Measurements from ENCODE around the gene VPS4A. TPM values are rescaled to one million over a fixed set of nuclear protein-coding genes. Genes with fewer than 3 reads are reported as not detected.
"Not testable (repeated sequence)": the region's sequence is repeated elsewhere in the genome, so short reads cannot be mapped to it uniquely, and the experiment has no call there.

Gene VPS4A
- total RNA-seq, result 36.3 TPM
- long read RNA-seq, full-length matches to known transcripts, result 351 of 433 reads
- long read RNA-seq, partial matches to known transcripts, result 25 of 433 reads
- long read RNA-seq, other reads (novel, unspliced or antisense), result 57 of 433 reads

DNA sequence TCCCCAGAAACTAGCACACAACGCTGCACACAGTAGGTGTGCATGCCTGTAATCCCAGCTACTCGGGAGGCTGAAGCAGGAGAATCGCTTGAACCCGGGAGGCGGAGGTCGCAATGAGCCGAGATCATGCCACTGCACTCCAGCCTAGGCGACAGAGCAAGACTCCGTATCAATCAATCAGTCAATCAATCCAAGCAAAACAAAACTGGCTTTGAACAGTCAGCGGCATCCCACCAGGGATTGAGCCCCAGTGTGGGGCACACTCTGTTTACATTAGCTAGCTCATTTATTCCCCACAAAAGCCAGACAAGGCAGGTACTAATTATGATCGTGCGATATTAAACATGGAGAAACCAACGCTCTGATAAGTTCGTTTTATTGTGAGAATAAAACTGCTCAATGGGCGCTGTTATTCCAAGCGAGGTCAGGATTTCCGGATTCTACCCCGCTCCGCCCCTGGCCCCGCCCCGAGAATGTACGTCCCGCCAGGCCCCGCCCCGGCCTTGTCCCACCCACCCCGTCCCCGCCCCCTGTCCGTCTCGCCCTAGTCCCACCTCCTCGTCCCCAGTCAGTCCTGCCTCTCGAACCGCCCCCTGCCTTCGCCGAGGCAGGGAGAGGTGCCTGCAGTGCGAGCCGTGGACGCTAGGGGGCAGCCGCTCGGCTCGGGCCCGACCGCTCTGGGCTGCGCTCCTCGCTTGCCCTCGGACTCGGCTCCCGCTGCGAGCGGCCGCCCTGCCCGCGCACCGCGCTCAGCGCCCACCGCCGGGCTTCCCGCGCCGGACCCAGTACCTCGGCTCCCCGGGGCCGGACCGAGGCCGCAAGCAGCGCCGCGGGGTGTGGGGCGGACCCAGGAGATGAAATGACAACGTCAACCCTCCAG lies at the start of gene VPS4A:
TSS of gene VPS4A (plus strand) at position 698 of the 880 bp plus-strand sequence. CDS start at position 860, 162 bp downstream.
- peak; percentile 99 for DNase-seq (ENCODE audit: low spot score)

DNA sequence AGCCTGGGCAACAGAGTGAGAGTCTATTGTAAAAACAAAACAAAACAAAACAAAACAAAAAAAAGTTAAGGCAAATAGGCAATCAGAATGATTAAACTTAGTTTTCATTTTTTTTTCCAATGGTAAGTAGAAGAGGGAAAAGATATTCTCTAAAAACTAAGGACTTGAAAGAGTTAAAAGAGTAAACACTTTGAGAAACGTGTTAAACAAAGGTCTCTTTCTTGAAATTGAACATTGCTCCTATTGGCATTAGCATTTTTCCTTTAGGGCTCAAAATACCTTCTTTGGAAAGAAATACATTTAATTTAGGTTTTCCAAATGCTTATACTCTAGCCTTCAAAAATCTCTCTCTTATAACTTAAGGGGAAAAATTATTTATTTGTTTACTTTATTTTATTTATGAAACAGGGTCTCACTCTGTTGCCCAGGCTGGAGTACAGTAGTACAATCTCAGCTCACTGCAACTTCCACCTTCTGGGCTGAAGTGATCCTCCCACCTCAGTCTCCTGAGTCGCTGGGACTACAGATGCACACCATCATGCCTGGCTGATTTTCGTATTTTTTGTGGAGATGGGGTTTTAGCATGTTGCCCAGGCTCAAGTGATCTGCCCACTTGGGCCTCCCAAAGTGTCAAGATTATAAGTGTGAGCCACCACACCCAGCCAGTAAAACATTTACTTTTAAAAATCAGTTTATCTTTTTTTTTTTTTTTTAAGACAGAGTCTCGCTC lies 44.7 kb upstream of the VPS4A start:
- DNase-seq (ENCODE audit: low spot score), result no peak

DNA sequence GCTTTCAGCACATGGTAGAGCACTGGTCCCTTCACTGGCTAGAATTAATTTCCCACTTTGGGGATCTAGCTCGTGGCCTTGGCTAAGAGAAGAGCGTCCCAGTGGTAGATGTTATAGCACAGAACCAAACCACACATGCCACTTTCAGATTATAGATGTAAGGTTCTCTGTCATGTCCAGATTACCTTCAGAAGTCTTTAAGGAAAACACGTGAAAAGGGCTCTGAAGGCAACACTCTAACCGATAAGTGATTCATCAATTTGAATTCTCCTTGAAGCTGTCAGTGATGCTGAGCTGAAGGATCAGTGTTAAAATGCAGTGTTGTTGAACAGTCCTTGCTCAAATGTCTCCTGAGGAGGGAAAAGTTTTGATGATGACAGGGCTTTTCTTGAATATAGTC lies 43.5 kb upstream of the VPS4A start:
- DNase-seq (ENCODE audit: low spot score), result no peak

DNA sequence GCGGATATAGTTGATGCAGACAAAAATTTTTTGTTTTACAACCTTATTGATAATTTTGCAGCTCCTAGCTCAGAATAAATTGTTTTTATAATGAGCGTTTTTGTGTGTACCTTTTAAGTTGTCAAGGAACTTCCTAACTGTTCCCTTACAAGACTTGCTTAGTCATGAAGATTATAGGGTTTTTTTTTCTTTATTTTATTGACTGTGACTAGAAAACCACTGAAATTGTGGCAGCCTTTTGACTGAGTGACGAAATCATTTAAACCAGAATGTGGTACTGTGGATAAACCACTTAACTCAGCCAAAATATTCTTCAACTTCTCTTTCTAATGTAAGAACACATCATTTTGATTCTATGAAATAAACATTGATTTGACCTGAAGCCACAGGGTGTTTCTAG lies 40.8 kb upstream of the VPS4A start:
- no peak for DNase-seq (ENCODE audit: low spot score)

DNA sequence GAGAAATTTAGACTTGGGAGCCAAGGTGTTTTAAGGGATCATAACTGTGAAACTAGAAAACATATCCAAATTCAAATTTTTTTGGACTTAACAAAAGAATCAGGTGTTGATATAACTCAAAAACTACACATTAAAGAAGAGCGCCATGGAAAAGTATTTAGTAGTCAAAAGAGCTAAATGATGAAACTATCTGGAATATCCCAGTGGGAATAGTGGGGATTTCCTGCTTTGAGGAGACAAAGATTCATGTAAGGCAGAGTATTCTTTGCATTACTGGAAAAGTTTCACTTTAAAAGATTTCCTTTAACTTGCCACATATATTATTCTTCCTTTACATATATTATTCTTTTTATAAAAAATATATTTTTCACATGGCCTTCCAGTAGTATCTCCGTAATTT lies 40.3 kb upstream of the VPS4A start:
- no peak for DNase-seq (ENCODE audit: low spot score)

DNA sequence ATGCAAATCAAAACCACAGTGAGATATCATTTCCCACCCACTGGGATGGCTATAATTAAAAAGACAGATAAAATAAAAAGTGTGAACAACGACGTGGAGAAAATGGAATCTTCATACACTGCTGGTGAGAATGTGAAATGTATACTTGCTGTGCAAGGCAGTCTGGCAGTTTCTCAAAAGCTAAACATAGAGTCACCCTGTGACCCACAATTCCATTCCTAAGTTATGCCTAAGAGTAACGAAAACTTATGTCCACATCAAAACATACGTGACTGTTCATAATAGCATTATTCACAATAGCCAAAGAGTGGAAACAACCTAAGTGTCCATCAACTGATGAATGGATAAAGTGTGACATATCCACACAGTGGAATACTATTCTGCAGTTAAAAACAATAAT lies 38.1 kb upstream of the VPS4A start:
- DNase-seq (ENCODE audit: low spot score), result no peak

DNA sequence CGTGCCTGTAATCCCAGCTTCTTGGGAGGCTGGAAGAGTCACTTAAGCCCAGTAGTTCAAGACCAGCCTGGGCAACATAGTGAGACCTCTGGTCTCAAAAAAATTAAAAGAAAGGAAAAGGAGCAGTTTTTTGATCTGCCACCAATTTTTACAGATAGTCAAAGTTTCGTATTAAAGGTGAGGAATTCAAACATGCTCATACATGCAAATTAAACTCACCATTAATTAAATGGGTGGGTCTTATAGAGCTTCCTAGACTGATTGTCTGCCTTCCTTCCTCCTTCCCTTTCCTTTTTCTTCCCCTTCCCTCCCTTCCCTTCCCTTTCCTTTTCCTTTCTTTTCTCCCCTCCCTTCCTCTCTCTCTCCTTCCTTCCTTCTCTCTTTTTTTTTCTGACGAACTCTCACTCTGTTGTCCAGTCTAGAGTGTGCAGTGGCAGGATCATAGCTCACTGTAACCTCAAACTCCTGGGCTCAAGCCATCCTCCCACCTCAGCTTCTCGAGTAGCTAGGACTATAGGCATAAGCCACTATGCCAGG lies 36.4 kb upstream of the VPS4A start:
- DNase-seq (ENCODE audit: low spot score), result no peak

DNA sequence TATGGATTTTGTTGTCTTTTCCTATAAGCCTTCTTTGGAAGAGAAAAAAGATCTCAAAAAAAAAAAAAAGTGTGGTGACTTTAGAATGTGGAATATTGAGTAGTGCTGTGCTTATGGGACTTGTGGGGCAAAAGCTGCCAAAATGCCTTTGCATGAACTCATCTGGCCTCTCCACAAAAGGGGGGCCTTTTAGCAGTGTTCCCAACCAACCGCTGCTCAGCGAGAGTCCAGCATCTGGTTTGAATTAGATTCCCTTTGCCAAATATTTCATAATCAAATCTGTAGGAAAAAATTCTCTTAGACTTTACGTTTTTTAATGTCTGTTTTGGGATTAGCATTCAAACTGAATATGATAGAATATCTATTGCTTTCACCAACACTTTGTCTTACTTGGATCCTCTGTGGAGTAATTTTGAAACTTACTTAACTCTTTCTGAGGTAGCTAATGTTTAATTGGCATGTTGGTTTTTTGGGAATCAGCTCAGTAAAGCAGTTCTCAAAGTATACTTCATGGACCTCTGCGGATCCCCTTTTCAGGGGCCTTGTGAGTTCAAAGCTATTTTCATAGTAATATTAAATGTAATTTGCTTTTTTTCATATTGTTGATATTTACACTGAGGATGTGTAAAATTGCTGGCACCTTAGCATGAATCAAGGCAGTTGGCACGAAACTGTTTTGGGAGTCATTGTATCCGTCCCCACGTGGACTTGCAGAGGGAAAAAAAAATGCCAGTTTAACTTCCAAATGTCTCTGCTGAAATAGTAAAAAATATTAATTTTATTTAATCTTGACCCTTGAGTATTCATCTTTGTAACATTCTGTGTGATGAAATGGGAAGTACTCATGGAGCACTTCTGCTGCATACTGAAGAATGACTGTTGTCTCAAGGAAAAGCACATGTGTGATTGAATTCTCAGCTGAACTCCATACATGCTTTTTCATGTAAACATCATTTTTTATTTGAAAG lies 34.7 kb upstream of the VPS4A start:
- no peak for DNase-seq (ENCODE audit: low spot score)

DNA sequence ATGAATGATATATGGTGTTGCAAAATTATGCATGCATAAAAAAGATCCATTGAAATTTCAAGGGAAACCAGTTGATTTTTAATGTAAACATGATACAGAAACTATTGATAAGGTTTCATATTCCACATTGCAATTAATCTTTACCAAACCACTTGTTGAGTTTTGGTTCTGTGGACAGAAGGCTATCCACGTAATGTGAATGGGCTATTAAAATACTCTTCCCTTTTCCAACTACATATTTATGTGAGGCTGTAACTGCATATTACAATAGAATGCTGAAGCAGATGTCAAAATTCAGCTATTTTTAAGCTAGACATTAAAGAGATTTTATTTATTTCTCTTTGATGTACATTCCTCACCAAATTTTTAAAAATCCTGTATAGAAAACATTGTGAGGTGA lies 33.7 kb upstream of the VPS4A start:
- no peak for DNase-seq (ENCODE audit: low spot score)

DNA sequence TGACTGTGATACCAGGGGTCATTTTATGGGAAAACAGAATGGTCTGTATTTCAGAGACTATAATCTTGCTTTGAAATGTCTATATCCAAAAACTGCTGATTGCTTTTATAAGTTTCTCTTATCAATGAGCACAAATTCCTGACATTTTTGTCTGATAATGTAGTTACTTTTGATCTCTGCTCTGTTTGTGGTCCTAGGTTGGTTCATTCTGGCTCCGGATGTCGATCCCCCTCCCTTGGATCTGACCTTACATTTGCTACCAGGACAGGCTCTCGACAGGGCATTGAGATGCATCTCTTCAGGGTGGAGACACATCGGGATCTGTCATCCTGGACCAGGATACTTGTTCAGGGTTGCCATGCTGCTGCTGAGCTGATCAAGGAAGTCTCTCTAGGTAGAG lies 27.3 kb upstream of the VPS4A start:
- no peak for DNase-seq (ENCODE audit: low spot score)

DNA sequence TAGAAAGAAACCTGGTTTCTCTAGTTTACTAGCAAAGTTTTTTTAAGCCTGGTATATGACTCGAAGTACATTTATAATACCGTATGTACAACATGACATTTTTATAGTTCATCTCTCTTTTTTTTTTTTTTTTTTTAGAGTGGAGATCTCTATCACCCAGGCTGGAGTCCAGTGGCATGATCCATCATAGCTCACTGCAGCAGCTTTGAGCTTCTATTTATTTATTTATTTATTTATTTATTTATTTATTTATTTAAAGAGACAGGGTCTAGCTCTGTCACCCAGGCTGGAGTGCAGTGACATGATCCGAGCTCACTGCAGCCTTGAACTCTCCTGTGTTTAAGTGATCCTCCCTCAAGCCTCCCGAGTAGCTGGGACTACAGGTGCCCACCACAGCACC lies 25.9 kb upstream of the VPS4A start:
- no peak for DNase-seq (ENCODE audit: low spot score)

DNA sequence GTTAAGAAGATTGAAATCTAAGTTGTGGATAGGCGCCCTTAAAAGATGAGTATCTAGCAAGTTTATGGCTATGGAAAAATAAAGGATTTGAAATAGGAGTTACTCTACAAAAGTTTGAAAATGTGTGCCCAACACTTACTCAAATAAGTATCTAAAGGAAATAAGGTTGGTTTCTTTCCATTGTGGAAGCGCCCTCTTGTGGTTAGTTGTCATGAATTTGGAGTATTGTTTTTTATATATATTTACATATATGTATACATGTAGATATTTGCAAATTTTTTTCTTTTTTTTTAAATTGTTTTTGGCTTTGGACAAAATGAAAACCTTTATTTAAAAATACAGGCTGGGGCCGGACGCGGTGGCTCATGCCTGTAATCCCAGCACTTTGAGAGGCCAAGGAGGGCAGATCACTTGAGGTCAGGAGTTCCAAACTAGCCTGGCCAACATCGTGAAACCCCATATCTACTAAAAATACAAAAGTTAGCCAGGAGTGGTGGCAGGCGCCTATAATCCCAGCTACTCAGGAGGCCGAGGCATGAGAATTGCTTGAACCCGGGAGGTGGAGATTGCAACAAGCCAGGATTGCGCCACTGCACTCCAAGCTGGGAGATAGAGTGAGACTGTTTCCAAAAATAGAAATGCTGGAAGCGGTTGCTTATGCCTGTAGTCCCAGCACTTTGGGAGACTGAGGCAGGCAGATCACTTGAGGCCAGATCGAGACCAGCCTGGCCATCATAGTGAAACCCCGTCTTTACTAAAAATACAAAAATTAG lies 24.0 kb upstream of the VPS4A start:
- no peak for DNase-seq (ENCODE audit: low spot score)

DNA sequence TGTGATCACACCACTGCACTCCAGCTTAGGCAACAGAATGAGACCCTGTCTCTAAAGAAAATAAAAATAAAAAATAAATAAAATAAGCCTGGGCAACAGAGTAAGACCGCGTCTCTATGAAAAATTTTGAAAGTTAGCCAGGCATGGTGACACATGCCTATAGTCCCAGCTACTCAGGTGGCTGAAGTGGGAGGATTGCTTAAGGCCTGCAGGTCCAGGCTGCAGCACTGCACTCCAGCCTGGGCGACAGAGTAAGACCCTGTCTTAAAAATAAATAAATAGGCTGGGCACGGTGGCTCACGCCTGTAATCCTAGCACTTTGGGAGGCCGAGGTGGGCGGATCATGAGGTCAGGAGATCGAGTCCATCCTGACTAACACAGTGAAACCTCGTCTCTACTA lies 19.5 kb upstream of the VPS4A start:
- not testable (repeated sequence) for DNase-seq (ENCODE audit: low spot score)

DNA sequence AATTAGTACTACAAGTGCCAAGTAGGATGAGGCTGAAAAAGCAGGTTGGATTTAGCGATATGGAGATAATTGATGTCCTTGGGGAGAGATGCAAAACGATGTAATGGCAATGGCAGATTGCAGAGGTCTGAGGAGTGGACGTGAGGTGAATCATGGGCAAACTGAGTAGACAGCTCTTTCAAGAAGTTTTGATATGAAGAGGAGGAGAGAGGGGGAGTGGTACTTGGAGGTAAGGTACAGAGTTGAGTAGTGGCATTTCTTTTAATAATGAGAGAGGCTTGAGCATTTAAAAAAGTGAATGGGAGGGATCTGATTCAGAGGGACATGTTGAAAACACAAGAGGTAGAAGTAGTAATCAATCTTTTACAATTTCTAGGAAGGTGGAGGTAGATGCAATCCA lies 17.7 kb upstream of the VPS4A start:
- no peak for DNase-seq (ENCODE audit: low spot score)

DNA sequence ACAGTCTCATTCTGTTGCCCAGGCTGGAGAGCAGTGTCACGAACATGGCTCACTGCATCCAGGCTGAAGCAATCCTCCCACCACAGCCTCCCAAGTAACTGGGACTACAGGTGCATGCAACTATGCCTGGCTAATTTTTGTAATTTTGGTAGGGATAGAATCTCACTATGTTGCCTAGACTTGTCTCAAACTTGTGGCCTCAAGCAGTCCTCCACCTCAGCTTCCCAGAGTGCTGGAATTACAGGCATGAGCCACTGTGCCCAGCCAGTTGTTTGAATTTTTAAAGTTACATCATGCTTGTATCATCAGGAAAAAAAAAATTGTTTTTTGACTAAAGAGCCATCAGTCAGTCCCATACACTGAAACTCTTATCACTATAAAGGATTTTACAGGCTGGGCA lies 17.1 kb upstream of the VPS4A start:
- no peak for DNase-seq (ENCODE audit: low spot score)

DNA sequence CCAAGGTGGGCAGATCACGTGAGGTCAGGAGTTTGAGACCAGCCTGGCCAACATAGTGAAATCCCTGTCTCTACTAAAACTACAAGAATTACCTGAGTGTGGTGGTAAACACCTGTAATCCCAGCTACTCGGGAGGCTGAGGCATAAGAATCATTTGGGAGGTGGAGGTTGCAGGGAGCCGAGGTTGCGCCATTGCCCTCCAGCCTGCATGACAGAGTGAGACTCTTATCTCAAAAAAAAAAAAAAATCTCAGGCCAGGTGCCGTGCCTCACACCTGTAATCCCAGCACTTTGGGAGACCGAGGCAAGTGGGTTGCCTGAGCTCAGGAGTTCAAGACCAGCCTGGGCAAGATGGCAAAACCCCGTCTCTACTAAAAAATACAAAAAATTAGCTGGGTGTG lies 14.4 kb upstream of the VPS4A start:
- DNase-seq (ENCODE audit: low spot score), result not testable (repeated sequence)

DNA sequence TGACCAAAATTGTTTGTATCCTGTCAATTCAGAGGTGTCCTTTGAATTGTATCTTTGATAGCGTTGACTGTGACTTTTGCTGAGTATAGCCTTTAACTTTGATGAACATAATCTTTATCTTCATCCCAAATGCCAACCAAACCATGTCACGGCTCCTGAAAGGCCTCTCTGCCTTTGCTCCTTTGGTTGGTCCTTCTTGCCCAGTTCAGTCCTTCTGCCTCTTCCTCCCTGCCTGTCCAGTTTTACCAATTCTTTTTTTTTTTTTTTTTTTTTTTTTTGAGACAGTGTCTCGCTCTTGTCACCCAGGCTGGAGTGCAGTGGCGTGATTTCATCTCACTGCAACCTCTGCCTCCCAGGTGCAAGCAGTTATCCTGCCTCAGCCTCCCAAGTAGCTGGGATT lies 12.9 kb upstream of the VPS4A start:
- no peak for DNase-seq (ENCODE audit: low spot score)

DNA sequence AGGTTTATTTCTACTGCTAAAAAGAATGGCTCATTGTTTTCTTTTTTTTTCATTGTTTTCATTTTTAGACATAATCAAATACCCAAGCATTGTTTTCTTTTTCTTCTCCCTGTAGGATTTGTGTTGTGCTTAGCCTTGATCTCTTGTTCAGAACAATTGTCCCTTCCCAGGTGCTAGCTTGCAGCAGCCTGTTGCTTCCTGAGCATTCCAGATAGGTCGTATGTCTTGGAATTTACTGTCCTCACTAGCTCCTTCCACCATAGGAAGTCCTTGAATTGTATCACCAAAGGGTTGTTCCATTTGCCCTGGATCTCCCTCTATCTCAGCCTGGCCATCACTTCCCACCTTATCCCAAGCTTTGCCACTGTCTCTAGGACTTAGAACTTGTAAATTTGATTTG lies 10.0 kb upstream of the VPS4A start:
- DNase-seq (ENCODE audit: low spot score), result no peak

DNA sequence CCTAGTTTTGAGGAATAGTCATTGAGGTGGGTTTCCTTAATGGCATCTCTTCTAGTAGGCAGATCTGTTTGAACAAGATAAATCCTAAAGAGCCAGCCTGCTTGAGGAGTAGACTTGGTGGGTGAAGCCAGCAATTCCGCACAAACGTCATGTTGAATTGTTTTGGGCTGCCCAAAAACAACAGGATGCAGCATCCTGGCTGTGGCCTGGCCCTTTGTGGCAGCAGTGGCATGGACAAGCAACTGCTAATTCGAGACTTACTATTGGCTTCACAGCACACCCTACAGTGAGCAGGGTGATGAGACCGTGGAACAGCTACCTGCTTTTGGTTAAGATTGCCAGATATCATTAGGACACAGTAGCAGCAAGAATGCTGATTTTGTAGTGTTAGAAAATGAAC lies 9.3 kb upstream of the VPS4A start:
- no peak for DNase-seq (ENCODE audit: low spot score)

DNA sequence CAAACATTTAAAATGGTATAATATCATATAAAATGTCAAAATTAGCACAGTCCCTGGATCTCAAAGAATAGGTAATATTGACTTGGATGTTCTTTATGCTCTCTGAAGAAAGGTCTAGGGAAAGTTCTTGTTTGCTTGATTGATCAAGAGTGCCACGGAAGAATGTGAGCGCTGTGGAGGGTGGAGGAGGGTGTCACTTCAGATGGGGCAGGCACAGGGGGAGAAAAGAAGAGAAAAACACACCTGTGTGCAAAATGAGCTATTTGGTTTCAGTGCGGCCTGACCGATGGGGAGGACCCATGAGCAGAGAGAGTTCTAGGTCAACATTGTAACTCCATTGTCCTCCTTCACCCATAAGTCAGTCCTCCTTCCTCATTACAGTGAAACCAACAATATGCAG lies 8.8 kb upstream of the VPS4A start:
- DNase-seq (ENCODE audit: low spot score), result no peak

All from mesenteric fat pad (tissue), 1 donor.